ENCODE results near the gene BCAR1.

DNA sequence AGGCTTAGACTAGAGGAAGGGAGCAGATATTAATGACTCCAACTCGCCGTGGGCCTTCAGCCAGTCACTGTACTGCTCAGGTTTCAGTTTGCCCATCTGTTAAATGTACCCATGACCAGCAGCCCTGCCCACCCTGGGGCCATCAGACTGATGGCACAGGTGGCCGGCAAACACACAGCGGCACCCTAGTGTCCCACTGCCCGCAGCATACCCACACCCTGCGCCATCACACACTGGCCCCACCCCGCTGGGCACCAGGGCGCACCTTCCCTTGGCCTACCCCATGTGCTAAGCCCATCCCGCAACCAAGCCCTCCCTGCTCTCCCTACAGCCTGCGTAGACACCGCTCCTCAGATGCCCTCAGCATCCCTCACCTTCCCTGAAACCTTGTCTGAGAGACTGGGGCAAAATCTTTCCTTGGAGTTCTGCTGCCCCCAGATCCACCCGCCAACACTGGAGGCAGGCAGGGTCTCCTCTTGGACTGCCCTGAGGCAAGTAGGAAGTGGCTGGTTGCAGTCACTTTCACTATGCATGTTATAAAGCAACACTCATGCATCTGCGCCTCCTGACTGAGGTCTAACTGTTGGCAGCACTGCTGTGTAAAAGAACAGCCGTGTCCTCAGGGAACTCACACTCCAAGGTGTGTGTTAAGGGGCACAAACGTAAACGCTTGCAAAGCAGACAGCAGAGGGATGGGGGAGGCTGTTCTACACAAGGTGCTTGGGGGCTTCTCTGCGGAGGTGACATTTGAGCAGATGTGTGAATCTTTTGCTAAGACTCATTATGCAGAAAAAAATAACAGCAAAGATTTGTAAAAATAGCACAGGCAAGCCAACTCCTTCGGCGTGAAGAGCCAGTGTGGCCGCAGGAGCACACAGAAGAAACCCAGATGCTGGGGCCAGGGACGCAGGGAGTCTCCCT is 6.7 kb upstream of the BCAR1 start:
- TF ChIP-seq GATA2 (IDR thresholded peaks at IDR 0.05; ENCODE audit: low read depth, low read length) (no peak), GATA3 (IDR thresholded peaks at IDR 0.05; ENCODE audit: low read depth, low read length) (no peak)
